Endothelial cell (in vitro differentiated cells): Measurements from ENCODE around the gene CCDC149. TPM values are rescaled to one million over a fixed set of nuclear protein-coding genes. Genes with fewer than 3 reads are reported as not detected.

ENCODE experiments used
- DNase-seq: peaks from one replicate; pipeline ENCODE4 v3.0.0; 2021; ENCODE audit warnings: low spot score
- H3K27ac Mint-ChIP-seq: one replicate; pipeline ENCODE4 v1.8.0; 2021; ENCODE audit warnings: mixed read lengths, inconsistent platforms; ENCODE audit not compliant: unreplicated experiment
- H3K27me3 Mint-ChIP-seq: one replicate; pipeline ENCODE4 v1.8.0; 2021; ENCODE audit warnings: mild to moderate bottlenecking, moderate library complexity, mixed read lengths, inconsistent platforms; ENCODE audit not compliant: unreplicated experiment
- H3K36me3 Mint-ChIP-seq: one replicate; pipeline ENCODE4 v1.8.0; 2021; ENCODE audit warnings: mild to moderate bottlenecking, low read depth, mixed read lengths, inconsistent platforms; ENCODE audit not compliant: unreplicated experiment
- H3K4me1 Mint-ChIP-seq: one replicate; pipeline ENCODE4 v1.8.0; 2021; ENCODE audit warnings: mild to moderate bottlenecking, mixed read lengths, inconsistent platforms; ENCODE audit not compliant: unreplicated experiment
- H3K4me3 Mint-ChIP-seq: one replicate; pipeline ENCODE4 v1.8.0; 2021; ENCODE audit warnings: mild to moderate bottlenecking, mixed read lengths, inconsistent platforms; ENCODE audit not compliant: unreplicated experiment
- H3K9me3 Mint-ChIP-seq: one replicate; pipeline ENCODE4 v1.8.0; 2021; ENCODE audit warnings: mixed read lengths, inconsistent platforms; ENCODE audit not compliant: unreplicated experiment
- total RNA-seq: library from RNA; stranded (reverse); fragmentation: NEBNext Ultra II Directional; extraction: Animal tissue kit (Norgen Biotek cat#: 25700); gene quantifications from one replicate; pipeline ENCODE4 v1.2.1, GENCODE V29; 2021; ENCODE audit not compliant: unreplicated experiment
- TF ChIP-seq, protein P1 (sequence below): fragments of 200-600 bp; sonication (generic); IDR thresholded peaks from one replicate; pipeline ENCODE4 v1.5.0; 2021; ENCODE audit warnings: antibody characterized with exemption; ENCODE audit not compliant: unreplicated experiment

Gene CCDC149
- total RNA-seq, 1 donor from 2014 or later, result 4.0 TPM

DNA sequence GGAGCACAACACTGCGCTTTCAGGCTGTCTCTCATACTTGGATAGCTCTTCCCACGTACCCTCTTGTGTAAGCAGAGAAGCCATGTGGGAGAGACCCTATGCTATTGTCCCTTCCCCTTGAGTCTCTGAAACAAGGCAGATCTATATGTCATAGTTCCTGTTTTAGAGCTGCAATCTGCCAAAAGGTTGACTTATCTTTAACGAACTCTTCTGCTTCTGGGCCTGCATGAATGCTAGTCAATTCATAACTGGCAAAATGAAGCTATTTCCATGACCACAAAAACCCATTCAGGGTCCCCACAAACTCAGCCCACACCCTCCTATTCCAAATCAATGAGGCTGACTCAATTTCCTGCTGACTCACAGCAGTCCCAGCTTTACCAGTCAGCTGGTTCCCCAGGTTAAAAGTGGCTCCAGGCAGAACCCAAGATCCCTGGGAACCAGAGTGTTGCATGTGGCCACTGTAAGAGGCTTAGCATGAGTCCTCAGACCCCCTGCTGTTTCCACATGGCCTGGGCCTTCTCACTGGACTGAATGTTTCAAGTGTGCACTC, 142.7 kb downstream of the CCDC149 start:
- Mint-ChIP-seq H3K4me1 (peaks cover 4% of the 10 kb centered on the region), H3K27ac (no peak overlapping the region), H3K4me3 (no peak overlapping the region), H3K36me3 (no peaks in the 10 kb centered on the region), H3K9me3 (no peaks in the 10 kb centered on the region), H3K27me3 (peaks cover 1% of the 10 kb centered on the region)
- no peak for DNase-seq
- TF ChIP-seq, protein P1, sequence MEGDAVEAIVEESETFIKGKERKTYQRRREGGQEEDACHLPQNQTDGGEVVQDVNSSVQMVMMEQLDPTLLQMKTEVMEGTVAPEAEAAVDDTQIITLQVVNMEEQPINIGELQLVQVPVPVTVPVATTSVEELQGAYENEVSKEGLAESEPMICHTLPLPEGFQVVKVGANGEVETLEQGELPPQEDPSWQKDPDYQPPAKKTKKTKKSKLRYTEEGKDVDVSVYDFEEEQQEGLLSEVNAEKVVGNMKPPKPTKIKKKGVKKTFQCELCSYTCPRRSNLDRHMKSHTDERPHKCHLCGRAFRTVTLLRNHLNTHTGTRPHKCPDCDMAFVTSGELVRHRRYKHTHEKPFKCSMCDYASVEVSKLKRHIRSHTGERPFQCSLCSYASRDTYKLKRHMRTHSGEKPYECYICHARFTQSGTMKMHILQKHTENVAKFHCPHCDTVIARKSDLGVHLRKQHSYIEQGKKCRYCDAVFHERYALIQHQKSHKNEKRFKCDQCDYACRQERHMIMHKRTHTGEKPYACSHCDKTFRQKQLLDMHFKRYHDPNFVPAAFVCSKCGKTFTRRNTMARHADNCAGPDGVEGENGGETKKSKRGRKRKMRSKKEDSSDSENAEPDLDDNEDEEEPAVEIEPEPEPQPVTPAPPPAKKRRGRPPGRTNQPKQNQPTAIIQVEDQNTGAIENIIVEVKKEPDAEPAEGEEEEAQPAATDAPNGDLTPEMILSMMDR, result no peak

DNA sequence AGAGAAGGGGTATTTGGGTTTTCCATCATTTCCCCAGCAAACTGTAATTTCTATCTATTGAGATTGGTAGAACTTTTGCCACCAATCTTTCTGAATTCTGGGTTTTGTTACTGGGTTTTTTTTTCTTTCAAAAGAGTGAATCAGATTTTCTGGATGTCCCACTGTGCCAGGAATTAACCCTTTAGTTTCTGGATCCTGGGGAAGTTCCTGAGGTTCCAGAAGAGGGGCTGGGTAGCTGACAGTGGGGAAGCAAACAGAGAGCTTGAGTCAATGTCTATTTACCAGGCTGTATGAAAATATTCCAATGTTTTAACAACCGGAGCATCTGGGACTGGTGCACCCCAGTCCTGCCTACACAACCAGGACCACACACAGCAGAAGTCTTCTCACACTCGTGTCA, 143.3 kb downstream of the CCDC149 start:
- H3K27me3 Mint-ChIP-seq, result peaks cover 1% of the 10 kb centered on the region
- H3K9me3 Mint-ChIP-seq, result no peaks in the 10 kb centered on the region
- TF ChIP-seq, protein P1, result no peak
- no peak overlapping the region for H3K4me3 Mint-ChIP-seq
- H3K4me1 Mint-ChIP-seq, result peaks cover 4% of the 10 kb centered on the region
- H3K27ac Mint-ChIP-seq, result no peak overlapping the region
- DNase-seq, result no peak
- no peaks in the 10 kb centered on the region for H3K36me3 Mint-ChIP-seq

DNA sequence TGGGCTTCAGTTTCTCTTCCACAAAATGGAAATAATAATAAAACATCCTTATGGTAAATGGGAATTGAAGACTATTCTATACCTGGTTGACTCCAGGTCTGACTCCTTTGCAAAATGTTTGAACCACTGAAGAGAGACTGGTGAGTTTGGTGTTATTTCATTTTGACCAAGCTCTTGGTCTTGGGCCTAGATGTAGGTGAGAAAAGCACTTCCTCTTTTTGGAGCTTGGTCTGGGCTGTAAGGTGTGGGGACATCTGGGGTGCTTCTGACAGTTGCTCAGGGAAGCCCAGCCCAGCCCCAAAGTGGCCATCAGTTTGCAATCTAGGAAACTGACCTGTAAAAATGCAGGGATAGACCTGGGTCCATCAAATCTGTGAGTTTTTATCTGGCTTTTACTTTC, 144.2 kb downstream of the CCDC149 start:
- no peaks in the 10 kb centered on the region for H3K36me3 Mint-ChIP-seq
- peaks cover 1% of the 10 kb centered on the region for H3K27me3 Mint-ChIP-seq
- no peak for DNase-seq
- no peak overlapping the region for H3K27ac Mint-ChIP-seq
- TF ChIP-seq, protein P1, result no peak
- peaks cover 4% of the 10 kb centered on the region for H3K4me1 Mint-ChIP-seq
- no peaks in the 10 kb centered on the region for H3K9me3 Mint-ChIP-seq
- H3K4me3 Mint-ChIP-seq, result no peak overlapping the region

DNA sequence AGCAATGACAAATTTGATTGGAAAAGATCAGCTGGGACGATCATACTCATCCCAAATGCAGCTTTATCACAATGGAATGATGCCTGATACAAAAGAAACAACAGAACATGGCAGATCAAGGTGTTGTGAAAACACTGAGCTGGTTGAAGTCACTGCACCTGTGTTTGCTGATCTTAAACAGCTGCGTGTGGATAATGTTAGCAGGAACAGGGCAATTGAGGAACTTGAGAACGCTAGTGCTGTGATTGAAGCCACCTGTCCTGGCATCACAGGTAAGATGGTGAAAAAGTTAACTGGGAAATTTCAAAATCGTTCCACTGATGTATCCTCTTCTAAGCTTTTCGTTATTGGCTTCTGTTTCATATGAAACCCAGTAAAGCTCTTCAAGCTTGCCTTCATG, 144.8 kb downstream of the CCDC149 start:
- no peaks in the 10 kb centered on the region for H3K36me3 Mint-ChIP-seq
- no peak overlapping the region for H3K4me3 Mint-ChIP-seq
- H3K27ac Mint-ChIP-seq, result no peak overlapping the region
- peaks cover 4% of the 10 kb centered on the region for H3K4me1 Mint-ChIP-seq
- H3K27me3 Mint-ChIP-seq, result peaks cover 1% of the 10 kb centered on the region
- TF ChIP-seq, protein P1, result no peak
- no peak for DNase-seq
- H3K9me3 Mint-ChIP-seq, result no peaks in the 10 kb centered on the region

DNA sequence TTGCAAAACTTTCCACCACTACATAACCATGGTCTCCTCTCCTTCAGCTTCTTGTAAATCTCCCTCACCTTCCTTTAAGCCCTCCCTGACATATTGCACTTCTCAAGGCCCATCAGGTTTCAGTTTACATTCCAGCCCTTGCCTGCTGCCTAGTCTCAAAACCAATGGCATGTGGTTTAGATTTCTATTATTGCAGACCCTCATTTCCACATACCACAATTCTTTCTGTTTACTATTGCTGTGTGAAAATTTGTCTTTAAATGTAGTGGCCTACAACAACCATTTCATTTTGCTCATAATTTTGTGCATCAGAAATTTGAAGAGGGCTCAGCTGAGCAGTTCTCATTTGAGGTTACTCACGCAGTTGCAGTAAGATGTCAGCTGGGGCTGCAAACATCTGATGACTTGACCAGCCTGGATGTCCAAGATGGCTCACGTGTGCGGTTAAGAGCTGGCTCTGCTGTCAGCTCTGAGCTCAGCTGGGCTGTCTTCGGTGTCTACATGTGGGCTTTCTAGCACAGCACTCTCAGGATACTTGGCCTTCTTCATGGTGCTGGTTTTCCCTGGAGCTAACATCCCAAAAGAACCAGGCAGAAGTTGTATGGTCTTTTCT, 147.4 kb downstream of the CCDC149 start:
- Mint-ChIP-seq H3K27ac (no peak overlapping the region), H3K27me3 (peaks cover 1% of the 10 kb centered on the region), H3K9me3 (no peaks in the 10 kb centered on the region), H3K4me3 (no peak overlapping the region), H3K4me1 (peaks cover 4% of the 10 kb centered on the region), H3K36me3 (no peaks in the 10 kb centered on the region)
- DNase-seq, result no peak
- TF ChIP-seq, protein P1, result no peak
